HG02798 (cell line): ENCODE data around the gene MYADM.
A peak's percentile ranks its signal among the peaks of the same experiment; 100 is the strongest.
"Not testable (repeated sequence)": the region's sequence is repeated elsewhere in the genome, so short reads cannot be mapped to it uniquely, and the experiment has no call there.

Experiments
- ATAC-seq: cut with Tn5 transposase; IDR thresholded peaks from one replicate; pipeline ENCODE4 v1.9.1; 2021; ENCODE audit warnings: mild to moderate bottlenecking; ENCODE audit not compliant: unreplicated experiment, poor library complexity

Gene MYADM, protein sequence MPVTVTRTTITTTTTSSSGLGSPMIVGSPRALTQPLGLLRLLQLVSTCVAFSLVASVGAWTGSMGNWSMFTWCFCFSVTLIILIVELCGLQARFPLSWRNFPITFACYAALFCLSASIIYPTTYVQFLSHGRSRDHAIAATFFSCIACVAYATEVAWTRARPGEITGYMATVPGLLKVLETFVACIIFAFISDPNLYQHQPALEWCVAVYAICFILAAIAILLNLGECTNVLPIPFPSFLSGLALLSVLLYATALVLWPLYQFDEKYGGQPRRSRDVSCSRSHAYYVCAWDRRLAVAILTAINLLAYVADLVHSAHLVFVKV

DNA sequence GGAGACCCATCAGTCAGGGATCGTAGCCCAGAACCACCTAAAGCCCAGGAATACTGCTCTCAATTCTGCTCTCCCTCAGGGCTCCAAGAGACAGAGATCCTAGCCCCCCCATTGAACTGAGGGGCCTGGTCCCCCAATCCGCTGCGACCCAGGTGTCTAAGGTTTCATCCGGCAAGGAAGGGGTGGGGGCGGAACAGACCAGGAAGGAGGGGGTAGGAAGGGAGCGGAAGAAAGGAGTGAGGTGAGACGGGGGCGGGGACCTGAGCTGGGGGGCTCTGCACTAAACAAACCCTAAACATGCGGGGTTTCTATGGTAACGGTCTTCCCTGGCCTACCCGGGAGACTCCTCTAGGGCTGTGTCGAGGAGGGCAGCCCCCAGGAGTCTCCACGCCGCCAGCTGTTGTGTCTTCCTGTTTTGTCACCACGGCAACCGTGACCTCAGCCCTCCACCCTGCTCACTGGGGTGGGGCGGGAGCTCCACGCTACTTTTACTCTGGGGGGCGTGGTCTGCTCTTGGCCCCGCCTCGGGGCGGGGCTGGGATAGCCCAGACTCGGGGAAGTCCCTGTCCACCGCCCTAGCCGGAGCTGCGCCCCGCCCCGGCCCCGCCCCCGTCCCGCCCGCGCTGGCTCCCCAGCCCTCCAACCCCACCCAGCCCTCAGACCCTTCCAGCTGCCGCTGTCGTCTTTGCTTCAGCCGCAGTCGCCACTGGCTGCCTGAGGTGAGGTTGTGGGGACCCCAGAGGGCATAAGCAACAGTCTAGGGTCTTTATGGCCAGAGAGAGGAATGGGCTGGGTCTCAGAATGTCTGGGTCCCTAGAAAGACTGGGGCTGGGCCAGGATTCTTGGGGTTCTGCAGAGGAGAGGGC, at the start of gene MYADM:
MYADM (plus strand) TSS at position 659 of the 866 bp plus-strand sequence. CDS start 5,647 bp downstream, outside the sequence.
- ATAC-seq, result peak; percentile 72

DNA sequence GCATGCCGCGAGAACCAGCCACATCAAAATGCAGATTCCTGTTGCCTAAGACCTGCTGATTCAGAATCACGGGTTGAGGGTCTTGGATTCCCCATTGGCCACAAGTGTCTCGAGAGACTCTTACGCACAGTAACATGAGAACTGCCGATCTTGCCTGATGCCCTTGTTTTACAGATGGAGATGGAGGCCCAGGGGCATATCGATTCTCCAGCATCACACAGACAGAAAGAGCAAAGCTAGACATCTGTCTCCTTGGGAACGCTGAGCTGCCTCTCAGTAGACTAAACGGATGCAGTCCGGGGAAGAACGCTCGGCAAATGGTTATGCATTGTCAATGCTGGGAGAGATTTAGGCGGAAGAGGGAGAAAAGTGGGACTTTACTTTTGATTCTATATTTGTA, 48.9 kb upstream of the MYADM start:
- no peak for ATAC-seq

DNA sequence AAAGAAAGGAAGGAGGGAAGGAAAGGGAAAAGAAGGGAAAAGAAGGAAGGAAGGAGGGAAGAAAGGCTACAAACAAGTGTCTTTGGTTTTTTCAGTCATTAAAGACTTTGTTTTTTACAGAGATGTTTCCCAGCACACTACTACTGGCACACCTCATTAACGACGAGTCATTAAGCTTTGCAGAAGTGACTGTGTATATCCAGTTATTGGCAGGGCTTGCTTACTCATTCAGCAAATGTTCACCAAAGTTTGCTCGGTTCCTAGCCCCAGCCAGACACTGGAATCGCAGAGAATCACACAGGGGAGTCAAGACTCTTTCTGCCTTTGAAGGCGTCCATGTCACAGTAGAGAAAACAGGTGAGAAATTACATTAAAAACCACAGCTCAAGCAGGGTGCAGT, 47.8 kb upstream of the MYADM start:
- no peak for ATAC-seq

DNA sequence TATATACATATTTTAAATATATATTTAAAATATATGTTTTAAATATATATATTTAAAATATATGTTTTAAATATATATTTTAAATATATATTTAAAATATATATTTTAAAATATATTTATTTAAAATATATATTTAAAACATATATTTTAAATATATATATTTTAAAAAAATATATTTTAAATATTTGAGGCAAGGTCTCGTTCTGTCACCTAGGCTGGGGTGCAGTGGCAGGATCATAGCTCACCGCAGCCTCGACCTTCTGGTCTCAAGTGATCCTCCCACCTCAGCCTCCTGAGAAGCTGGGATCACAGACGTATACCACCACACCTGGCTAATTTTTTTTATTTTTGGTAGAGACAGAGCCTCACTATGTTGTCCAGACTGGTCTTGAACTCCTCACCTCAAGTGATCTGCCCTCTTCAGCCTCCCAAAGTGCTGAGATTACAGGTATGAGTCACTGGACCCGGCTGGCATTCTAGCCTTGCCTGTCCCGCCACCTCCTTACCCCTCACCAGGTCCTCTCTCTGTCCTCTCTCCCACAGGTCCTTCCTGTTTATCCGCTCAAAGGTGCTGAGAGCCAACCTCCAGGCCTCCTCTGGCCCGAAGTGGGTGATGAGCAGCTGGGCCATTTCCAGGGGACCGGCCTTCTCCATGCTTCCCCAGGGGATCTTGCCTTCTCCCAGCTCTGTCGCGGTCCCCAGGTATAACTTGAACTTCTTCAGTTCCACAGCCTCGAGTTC, 44.1 kb upstream of the MYADM start:
- no peak for ATAC-seq

DNA sequence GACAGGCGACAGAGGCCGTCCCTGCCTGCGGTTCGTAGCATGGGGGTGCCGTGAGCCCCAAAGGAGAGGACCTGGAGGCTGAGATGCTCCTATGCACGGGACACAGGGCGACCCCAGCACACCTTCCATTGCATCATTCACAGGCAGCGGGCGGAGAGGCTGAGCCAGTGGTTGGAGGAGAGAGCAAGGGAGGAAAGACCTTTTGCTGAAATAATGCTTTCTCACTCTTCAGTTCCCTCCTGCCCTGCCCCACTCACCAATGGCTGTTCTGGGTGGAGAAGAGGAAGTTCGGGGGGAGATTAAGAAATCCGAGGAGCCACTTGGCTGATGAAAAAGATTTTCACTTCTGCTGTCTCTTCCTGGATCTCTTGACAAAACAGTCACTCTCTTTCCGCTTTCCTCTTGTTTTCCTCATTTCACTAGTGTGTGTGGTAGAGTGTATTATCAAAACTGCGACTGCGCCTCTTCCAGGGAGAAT, 43.5 kb upstream of the MYADM start, which contains the start of gene NLRP12:
NLRP12 (minus strand) TSS at position 181 of the 478 bp plus-strand sequence; CDS start at position 41, 140 bp downstream.
- ATAC-seq, result no peak

DNA sequence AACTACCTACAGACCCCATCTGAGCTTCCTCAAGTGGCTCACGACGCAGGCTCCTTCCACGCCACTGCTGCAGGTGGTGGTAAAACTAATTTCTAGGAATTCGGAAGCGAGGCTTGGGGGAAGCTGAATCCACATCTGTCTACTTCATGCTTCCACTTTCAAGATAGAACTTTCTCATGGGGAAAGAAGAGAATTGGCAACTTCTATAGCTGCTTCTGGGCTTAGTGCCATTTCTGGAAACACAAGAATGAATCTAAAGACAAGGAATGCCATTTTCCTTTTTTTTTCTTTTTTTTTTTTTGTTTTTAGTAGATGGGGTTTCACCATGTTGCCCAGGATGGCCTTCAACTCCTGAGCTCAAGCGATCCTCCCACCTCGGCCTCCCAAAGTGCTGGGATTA, 40.8 kb upstream of the MYADM start:
- no peak for ATAC-seq

DNA sequence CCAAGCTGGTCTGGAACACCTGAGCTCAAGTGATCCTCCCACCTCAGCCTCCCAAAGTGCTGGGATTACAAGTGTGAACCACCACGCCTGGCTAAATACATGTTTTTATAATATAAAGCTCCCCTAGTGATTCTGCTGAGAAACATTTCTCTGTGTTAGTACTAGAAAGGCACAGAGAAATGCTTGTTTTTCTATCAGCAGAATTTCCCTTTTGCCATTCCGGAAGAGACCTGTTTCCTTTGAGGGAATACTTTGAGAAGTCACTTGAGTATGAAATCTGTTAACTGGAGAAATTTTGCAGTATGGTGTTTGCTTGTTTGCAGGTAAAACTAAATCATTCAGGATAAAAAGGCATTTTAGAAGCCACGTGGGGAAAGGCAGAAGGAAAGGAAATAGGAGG, 39.2 kb upstream of the MYADM start:
- no peak for ATAC-seq

DNA sequence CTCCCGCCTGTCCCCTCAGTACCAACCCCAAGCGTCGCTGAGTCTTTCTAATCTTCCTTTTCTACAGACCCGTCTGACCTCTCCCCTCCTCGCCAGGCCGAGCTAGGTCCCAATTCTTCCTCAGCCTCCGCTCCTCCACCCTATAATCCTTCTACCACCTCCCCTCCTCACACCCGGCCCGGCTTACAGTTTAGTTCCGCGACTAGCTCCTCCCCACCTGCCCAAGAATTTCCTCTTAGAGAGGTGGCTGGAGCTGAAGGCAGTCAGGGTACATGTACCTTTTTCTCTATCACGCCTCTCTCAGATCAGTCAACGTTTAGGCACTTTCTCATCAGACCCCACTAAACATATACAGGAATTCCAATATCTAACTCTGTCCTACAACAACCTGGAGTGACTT, 34.8 kb upstream of the MYADM start:
- not testable (repeated sequence) for ATAC-seq

DNA sequence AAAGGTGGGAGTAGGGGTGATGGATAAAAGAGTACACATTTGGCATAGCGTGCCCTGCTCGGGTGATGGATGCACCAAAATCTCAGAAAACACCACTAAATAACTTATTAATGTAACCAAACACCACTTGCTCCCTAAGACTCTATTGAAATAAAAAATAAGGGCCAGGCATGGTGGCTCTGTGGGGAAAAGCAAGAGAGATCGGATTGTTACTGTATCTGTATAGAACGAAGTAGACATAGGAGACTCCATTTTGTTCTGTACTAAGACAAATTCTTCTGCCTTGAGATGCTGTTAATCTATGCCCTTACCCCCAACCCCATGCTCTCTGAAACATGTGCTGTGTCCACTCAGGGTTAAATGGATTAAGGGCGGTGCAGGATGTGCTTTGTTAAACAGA, 29.2 kb upstream of the MYADM start:
- ATAC-seq, result not testable (repeated sequence)

DNA sequence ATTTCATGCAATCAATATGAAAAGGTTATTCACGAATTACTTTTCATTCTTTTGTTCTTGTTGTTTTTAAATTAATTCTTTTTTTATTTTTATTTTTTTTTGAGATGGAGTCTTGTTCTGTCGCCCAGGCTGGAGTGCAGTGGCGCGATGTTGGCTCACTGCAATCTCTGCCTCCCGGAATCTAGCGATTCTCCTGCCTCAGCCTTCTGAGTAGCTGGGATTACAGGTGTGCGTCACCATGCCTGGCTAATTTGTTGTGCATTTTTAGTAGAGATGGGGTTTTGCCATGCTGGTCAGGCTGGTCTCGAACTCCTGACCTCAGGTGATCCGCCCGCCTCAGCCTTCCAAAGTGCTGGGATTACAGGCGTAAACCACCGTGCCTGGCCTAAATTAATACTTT, 27.4 kb upstream of the MYADM start:
- not testable (repeated sequence) for ATAC-seq

DNA sequence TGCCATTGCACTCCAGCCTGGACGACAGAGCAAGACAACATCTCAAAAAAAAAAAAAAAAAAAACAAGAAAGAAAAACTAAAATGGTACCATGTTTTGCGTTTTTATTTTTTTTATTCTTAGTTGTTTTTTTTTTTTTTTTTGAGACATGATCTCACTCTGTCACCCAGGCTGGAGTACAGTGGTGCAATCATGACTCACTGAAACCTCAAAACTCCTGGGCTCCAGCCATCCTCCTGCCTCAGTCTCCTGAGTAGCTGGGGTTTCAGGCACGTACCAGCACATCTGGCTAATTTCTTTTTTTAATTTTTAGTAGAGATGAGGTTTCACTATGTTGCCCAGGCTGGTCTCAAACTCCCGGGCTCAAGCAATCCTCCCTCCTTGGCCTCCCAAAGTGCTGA, 26.8 kb upstream of the MYADM start:
- ATAC-seq, result not testable (repeated sequence)

DNA sequence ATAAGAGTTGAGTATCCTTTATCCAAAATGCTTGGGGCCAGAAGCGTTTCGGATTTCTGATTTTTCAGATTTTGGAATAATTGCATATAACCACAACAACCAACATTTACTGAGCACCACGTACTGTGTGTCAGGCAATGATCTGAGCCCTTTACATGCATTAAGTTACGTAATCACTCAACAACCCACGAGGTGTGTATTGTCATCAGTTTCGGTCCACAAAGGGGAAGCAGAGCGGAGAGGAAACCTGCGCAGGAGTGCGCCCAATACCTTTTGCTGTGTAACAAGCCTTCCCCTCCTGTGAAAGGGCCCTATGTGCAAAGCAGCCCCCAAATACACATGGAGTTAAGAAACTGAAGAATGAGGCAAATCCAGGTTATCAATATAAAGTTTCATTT, 22.8 kb upstream of the MYADM start:
- ATAC-seq, result no peak

DNA sequence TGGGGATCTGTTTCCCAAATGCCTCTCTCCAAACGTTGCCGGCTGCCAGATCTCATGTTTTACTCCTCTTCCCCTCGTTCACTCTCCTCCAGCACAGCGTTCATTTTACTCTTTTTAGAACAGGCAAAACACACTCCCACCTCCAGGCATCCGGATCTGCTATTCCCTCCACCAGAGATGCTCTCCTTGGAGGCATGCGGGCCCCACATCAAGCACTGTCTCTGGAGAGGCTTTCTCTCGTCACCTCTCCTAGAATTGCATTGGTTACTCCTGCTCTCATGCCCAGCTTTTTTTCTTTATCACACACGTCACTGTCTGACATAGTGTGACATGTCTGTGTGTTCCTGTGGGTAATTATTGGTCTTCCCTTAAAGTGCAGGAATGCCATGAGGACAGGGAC, 20.1 kb upstream of the MYADM start:
- ATAC-seq, result no peak

DNA sequence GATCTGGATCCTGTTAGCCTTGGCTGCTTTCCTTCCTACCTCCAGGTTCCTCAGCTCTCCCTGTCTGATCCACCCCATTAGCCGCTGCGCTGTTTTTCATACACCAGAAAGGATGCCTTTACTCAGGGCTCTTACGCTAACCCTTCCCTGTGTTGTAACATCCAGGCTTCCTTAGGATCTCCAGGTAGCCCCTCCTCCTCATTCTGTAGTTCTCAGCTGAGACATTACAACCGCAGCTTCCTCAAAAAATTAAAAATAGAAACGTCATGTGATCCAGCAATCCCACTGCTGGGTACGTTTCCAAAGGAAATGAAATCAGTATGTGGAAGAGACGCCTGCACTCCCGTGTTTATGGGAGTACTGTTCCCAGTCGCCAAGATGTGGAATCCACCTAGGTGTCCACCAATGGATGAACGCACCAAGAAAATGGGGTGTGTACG, 18.4 kb upstream of the MYADM start:
- ATAC-seq, result no peak

DNA sequence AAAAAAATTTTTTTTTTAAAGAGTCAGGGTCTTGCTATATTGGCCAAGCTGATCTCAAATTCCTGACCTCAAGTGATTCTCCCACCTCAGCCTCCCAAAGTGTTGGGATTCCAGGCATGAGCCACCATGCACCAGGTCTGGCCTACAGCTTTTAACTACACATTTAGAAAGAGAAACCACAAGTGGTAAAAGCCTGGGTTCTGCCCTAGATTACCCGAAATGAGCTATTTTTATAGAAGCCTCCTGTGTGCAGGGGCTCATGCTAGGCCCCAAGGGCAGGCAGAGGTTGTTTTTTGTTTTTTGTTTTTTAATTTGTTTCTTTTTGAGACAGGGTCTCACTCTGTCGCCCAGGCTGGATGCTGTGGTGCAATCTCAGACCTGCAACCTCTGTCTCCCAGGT, 14.0 kb upstream of the MYADM start:
- peak; percentile 41 for ATAC-seq

DNA sequence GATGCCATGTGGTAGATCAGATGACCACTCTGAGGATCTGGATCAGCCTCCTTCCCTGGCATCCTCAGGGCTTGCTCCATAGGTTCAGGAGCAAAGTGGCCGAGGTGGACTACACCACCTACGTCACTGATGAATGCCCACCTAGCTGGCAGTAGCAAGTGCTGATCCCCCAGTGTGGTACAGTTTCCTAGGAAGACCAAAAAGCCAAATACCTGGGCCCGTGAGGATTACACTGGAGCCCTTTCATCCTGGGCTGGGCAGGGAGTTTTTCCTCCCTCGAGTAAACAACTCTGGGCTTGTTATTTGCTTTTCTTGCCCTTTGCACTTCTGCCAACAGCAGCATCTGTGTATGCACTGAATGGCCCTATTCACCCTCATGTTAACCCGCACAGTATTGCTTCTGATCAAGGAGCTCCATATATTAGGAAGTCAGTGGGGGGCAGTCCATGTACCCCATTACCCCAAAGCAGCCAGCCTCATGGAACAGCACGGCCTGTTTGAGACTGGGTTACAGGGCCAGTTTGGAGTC, 3.3 kb upstream of the MYADM start:
- no peak for ATAC-seq

DNA sequence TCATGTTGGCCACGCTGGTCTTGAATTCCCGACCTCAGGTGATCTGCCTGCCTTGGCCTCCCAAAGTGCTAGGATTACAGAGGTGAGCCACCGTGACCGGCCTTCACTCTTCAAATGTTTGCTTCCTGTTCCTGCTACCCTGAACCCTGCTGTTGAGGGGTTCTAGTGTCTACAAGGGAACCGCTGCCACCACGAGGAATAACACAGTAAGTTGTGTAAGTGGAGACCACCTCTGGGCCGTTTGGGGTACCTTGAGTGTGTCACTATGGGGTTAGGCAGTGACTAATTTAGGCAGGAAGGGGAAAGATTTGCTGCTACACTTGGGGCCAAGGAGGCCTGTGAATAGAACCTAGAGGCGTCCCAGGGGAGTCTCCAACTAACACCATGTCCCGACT, 2.2 kb upstream of the MYADM start:
- no peak for ATAC-seq

DNA sequence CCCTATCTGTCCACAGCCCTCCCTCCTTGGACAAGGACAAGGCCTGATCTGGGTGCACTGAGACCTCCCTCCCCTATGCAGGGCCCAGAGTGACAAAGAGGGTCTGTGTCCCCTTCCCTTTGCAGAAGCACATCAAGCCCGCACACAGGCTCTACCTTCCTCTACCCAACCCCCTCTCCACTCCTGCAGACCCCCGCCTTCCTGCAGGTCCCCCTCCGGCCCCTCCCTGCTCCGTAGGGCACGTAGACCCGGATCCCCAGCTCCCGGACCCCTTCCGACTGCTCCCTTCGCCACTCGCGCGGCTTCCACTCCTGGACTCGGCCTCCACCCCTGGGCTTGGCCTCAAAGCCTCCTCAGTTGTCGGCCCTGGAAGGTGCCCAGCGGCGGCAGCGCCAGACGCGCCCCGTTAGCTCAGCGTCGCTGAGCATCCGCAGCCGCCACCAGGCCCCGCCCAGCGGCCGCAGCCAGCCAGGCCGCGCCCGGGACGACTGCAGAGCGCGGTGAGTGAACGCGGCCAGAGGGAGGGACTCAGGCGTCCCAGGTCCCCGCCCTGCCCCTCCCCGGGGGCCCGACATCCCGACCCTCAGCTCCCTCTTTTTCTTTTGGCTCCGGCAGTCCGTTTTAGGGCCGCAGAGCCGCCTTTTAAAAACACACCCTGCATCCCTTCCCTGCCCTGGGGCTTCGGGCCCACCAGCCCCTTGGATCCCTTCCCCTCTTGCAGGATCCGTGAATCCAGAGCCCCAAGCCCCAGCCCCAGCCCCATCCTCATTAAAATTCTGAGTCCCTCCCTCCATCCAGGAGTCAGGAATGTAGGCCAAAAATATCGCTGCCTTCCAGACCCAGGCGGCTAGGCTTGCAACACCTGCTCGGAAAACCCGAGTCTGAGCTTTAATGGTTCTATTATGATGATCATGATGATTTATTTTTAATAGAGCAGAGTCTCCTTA, 1.5 kb upstream of the MYADM start:
- no peak for ATAC-seq

DNA sequence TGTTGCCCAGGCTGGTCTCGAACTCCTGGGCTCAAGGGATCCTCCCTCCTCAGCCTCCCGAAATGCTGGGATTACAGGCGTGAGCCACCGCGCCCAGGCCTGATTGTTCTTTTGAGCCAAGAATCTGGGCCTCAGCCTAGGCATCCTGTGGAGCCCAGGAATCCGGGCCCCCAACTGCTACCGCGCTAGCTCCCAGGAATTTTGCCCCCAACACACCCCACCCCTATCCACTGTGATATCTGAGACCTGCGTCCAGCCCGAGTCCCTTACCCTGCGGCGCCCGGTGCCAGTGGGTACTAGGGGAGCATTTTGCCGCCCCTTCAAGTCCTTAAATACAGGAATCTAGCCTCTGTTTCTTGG, 838 bp upstream of the MYADM start:
- ATAC-seq, result no peak
